ENCODE results near the gene PGF. TPM values are rescaled to one million over a fixed set of nuclear protein-coding genes. Genes with fewer than 3 reads are reported as not detected.

Gene PGF
- total RNA-seq, 1 donor from 2014 or later = 4.2 TPM

DNA sequence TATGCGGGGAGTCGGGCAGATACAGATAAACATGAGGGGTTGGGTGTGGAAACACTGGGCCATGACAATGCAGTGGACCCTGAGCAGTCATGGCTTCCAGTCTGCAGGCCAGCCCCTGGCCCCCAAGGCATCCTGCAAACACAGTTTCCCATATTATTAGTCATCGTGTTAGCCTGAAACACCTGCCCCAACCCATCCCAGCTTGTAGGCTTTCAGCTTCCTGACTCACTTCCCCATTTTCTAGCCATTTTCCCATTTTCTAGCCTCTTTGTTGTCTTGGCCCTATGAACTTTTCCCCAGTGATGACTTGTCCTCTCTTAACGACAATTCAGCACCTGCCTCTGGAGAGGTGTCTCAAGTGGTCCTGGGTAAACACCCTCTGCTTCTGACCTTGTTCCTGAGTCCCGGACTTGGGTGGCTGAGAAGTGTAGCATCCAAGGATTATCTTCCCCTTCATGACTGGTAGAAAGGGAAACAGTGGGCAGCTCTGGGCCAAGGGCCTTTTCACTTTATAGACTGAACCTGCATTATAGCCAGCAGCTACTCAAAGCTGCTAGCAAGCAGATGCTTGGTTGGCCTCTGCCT lies 4.3 kb upstream of the PGF start:
- no peaks in the 10 kb centered on the region for H3K36me3 ChIP-seq
- intact Hi-C loops (cut with micrococcal nuclease) = no loop called here
- TF ChIP-seq, protein P1, sequence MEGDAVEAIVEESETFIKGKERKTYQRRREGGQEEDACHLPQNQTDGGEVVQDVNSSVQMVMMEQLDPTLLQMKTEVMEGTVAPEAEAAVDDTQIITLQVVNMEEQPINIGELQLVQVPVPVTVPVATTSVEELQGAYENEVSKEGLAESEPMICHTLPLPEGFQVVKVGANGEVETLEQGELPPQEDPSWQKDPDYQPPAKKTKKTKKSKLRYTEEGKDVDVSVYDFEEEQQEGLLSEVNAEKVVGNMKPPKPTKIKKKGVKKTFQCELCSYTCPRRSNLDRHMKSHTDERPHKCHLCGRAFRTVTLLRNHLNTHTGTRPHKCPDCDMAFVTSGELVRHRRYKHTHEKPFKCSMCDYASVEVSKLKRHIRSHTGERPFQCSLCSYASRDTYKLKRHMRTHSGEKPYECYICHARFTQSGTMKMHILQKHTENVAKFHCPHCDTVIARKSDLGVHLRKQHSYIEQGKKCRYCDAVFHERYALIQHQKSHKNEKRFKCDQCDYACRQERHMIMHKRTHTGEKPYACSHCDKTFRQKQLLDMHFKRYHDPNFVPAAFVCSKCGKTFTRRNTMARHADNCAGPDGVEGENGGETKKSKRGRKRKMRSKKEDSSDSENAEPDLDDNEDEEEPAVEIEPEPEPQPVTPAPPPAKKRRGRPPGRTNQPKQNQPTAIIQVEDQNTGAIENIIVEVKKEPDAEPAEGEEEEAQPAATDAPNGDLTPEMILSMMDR (IDR thresholded peaks at IDR 0.05; ENCODE audit: borderline replicate concordance) = no peak

DNA sequence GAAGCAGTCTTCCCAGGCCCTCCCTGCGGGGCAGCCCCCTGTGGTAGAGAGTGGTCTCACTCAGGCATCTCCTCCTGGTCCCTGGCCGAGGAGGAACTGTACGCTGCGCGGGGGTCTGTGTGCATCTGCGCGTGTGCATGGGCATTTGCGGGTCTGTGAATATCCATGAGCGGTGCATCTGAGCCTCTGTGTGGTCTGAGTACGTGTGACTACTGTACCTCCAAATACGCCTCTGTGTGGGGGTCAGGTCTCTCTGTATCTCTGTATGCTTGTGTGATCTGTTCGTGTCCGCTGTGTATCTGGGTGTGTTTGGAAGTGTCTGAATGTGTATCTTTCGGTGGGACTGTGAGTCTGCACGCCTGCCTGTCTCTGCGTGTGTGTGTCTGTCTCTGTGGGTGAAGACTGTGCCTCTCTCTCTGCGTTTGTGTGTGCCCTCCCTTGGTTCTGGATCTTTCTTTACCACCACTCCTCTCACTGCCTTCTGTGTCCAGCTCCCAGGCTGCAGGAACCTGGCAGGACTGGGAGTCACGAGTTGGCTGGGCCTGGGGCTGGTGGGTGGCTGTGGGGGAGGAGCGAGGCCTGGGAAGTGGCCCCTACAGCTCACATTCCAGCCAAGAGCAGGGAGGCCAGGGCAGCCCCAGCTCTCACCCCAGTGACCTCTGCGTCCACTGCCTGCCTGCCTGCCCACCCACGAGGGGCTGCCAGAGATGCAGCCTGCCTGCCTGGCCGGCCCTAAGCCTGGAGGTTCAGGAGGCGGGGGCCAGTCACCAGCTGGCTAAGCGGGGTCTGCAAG lies 1.1 kb upstream of the PGF start:
- no peak for DNase-seq
- Histone ChIP-seq H3K36me3 (no peaks in the 10 kb centered on the region), H3K27me3 (ENCODE audit: low read depth) (no peaks in the 10 kb centered on the region), H3K9me3 (replicated peaks) (no peaks in the 10 kb centered on the region), H3K4me1 (peaks cover 47% of the 10 kb centered on the region), H3K4me3 (peak overlapping the region; percentile 77), H3K27ac (replicated peaks) (no peak overlapping the region)
- intact Hi-C loops (cut with micrococcal nuclease) = no loop called here
- TF ChIP-seq, protein P1 (IDR thresholded peaks at IDR 0.05; ENCODE audit: borderline replicate concordance) = no peak

More for the DNA sequence above, 4.3 kb upstream of the PGF start:
- H3K4me3 ChIP-seq = no peak overlapping the region
- H3K4me1 ChIP-seq = peaks cover 32% of the 10 kb centered on the region
- H3K9me3 ChIP-seq (replicated peaks) = no peaks in the 10 kb centered on the region
- no peak overlapping the region for H3K27ac ChIP-seq (replicated peaks)
- DNase-seq = no peak
- H3K27me3 ChIP-seq (ENCODE audit: low read depth) = no peaks in the 10 kb centered on the region

DNA sequence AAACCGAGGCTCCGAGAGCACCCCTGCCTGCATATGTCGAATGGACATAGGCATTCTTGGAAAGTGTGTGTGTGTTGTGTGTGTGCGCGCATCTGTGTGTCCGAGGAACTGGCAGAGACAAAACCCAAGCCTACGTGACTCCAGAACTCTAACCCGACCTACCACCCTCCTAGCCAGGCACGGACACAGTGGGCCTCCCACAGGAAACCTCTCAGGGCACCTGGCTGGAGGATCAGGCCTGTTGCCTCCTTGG lies 556 bp upstream of the PGF start:
- TF ChIP-seq, protein P1 (IDR thresholded peaks at IDR 0.05; ENCODE audit: borderline replicate concordance) = no peak
- Histone ChIP-seq H3K4me3 (peak overlapping the region; percentile 77), H3K36me3 (no peaks in the 10 kb centered on the region), H3K9me3 (replicated peaks) (no peaks in the 10 kb centered on the region), H3K4me1 (peaks cover 52% of the 10 kb centered on the region), H3K27ac (replicated peaks) (peak overlapping the region; percentile 75), H3K27me3 (ENCODE audit: low read depth) (no peaks in the 10 kb centered on the region)
- intact Hi-C loops (cut with micrococcal nuclease) = no loop called here
- no peak for DNase-seq

DNA sequence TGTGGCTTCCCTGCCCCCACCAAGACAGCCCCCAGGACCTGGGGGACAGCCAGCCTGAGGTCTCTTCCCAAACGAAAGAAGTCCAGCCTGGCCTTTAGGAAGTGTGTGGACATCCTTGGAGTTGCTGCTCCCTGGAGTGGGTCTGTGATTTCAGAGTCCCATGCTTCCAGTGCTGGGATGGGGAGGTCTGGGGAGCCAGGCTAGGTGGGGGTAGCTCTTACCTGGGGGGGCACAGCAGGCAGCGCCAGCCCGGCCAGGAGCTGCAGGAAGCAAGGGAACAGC lies 509 bp downstream of the PGF start:
- intact Hi-C loops (cut with micrococcal nuclease) = no loop called here
- H3K4me1 ChIP-seq = peaks cover 63% of the 10 kb centered on the region
- H3K27ac ChIP-seq (replicated peaks) = peak overlapping the region; percentile 75
- H3K27me3 ChIP-seq (ENCODE audit: low read depth) = no peaks in the 10 kb centered on the region
- no peak for DNase-seq
- H3K36me3 ChIP-seq = no peaks in the 10 kb centered on the region
- peak overlapping the region; percentile 77 for H3K4me3 ChIP-seq
- no peaks in the 10 kb centered on the region for H3K9me3 ChIP-seq (replicated peaks)
- TF ChIP-seq, protein P1 (IDR thresholded peaks at IDR 0.05; ENCODE audit: borderline replicate concordance) = no peak

DNA sequence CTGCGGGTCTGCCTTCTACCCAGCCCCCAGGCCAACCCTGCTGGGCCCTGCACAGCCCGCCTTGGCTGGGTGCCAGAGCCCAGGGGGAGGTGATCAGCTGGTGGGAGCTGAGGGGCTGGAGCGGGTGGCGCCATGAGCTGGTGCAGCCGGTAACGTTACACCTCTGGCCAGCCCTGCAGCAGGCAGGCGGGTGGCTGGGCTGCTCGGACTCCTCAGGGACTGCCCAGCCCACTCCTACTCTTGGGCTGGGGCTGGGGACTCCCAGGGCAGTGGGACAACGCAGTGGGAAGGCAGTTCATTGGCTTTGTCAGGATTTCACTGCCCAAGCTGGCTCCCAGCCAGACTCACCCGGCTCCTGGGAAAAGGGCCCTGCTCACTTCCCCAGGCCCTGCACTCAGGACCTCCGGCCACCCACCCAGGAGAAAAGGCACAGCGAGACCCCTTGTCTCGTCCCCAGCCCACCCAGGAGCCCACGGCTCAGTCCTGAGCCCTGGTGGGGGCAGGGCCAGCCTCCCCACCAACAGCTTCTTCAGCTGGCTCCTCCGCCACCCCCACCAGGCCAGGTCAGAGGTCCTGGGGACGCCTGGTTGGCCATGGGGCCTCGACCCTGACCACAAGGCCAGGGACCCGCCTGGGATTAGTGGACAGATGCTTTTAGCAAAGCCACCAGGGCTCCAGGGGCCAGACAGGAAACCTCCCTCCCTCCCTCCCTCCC lies 1.0 kb downstream of the PGF start:
- intact Hi-C loops (cut with micrococcal nuclease) = no loop called here
- Histone ChIP-seq H3K4me1 (peaks cover 63% of the 10 kb centered on the region), H3K27me3 (ENCODE audit: low read depth) (no peaks in the 10 kb centered on the region), H3K9me3 (replicated peaks) (no peaks in the 10 kb centered on the region), H3K27ac (replicated peaks) (peak overlapping the region; percentile 75), H3K4me3 (peak overlapping the region; percentile 77), H3K36me3 (no peaks in the 10 kb centered on the region)
- TF ChIP-seq, protein P1 (IDR thresholded peaks at IDR 0.05; ENCODE audit: borderline replicate concordance) = no peak
- no peak for DNase-seq

Data from left ventricle myocardium inferior (tissue), 1 donor.